ENCODE data around the gene NCAPH2. TPM values are rescaled to one million over a fixed set of nuclear protein-coding genes. Genes with fewer than 3 reads are reported as not detected.

The NCAPH2 gene
- total RNA-seq, 1 donor from 2014 or later: 46.9 TPM

DNA sequence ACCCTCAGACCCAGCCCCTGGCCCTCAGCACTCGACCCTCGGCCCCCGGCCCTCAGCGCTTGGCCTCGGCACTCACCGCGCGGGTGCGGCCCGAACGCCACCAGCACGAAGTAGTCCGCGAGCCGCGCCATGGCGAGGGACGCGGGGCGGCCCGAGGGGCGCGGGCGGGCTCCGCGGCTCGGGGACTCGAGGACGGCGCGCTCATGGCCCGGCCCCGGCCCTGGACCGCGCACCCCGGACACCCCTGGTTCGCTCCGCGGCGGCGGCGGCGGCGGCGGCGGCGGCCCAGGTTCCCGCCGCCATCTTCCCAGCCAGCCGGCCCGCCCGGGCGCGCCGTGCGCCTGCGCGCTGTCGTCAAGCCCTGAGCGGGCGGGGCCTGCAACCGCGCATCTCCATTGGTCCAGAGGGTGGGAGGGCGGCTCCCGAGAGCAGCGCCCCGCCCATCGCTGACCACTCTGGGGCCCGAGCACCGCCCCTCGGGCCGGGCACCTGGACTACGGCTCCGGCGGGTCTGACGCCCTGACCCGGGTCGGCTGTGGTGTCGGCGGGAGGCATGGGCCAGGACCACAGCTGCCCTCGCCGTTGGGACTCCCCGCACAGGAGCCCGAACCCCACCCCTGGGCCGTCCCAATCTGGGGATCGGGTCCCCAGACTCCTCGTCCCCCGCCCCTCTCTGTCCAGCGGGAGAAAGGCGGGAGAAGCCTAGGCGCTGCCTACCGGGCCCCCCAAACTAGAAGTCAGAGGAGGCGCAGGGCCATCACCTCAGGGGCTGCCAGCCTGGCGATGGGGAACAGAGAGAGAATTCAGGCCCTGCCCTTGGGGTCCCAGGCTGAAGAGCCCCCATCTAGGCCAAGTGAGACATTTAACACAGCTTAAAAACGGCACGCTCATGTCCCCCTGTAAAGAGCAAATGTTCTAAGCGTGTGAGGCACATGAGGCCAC, 33.0 kb upstream of the NCAPH2 start, which contains the start of gene SBF1:
SBF1 (minus strand) TSS at position 326 of the 942 bp plus-strand sequence; CDS start at position 131, 195 bp downstream.
- peak; percentile 82 for DNase-seq

DNA sequence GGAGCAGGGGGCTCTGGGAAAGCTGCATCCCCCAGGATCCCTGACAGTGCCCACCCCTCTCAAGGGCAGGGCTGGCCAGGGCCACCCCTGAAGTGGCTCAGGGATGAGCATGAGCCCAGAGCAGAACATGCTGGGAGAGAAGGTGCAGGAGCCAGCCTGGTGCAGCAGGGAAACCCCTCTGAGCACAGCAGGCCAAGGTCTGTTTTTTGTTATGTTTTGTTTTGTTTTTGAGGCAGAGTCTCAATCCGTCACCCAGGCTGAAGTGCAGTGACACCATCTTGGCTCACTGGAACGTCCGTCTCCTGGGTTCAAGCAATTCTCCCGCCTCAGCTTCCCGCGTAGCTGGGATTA, 32.4 kb upstream of the NCAPH2 start:
- no peak for DNase-seq

DNA sequence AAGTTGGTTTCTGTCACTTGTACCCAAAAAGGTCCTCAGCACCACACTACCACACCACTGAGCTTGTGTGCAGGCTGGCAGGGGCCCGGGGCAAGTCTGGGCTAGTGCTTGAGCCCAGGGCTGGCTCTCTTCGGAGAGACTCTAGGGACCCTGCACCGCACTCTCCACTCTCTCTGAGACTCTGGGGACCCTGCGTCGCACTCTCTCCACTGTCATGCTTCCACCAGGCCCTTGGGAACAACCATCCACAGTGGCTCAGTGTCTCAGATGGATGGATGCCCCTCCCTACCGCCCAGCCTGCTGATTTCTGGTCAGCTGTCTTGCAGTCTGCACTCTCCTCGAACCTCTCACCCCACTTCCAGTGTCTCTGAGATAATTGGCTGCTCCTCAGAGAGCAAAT, 31.2 kb upstream of the NCAPH2 start:
- DNase-seq: no peak

DNA sequence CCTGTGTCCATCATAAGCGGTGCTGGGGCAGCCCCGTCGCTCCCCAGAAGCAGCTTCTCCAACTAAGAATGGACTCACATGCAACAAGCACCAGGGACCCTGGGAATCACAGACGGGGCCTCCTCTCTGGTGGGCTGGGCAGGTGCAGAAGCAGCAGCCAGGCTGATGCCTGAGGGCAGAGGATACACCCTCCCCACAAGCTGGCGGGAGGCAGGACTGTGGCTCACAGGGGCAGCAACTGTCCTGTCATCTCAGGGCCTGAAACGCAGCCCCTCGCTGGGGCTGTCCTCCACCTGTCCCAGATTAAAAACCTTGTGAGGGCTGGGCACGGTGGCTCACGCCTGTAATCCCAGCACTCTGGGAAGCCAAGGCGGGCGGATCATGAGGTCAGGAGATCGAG, 30.1 kb upstream of the NCAPH2 start:
- no peak for DNase-seq

DNA sequence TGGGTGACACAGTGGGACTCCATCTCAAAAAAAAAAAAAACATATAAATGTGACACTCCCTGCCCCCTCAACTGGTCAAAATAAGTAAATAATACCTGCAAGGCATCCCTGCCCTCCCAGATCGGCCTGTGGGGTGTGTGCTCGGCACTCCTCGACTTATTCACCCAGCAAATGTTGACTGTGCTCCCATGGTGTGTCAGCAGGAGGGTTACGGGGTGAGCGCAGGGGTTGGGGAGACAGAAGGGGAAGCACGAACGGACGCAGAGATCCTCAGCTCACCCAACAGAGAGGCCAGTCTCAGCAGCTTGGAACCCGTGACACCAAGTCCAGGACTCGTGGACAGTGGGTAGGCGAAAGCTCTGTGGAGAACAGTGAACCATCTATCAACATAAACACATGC, 28.3 kb upstream of the NCAPH2 start:
- DNase-seq: no peak

DNA sequence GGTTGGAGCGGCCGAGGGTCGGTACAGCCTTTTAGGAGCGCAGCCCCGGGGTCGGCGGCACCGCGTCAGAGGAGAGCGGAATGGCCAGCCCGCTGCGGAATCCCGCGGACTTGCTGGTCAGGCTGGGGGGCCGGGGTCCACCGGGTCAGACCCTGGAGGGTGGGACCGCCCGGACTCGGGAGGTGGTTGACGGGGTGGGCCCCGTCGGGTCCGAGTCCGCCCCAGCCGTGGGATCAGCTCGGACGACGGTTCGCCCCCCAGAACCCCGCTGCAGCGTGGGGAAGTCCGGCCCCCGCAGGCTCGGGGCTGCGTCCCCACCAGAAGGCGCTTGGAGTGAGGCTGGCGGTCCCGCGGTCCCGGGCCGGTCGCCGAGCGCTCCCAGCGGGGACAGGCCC, 27.0 kb upstream of the NCAPH2 start:
- DNase-seq: no peak

DNA sequence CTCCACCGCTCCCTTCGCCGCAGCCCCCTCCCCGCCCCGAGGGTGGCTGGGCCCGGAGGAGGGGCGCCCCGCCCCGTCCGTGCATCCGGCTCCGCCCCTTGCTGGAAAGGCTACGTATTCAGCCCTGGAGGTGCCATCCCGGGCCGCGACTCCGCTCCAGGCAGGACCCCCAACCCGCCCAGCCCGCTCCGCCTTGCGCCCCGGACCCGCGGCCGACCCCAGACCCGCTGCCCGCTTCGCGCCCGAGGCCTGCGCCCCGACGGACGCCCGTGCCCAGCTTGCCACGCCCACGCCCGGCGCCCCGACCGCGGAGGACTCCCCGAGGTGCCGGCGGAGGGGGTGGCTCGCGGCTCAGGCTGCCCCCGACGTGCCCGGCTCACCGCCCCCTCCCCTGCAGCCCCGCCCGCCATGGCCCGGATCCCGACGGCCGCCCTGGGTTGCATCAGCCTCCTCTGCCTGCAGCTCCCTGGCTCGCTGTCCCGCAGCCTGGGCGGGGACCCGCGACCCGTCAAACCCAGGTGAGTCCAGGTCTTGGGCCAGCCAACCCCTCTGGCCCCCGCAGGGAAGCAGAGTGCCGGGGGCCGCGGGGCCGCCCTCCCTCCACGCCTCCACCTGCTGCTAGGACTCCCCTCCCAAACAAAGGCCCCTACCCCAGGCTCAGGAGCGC, 26.5 kb upstream of the NCAPH2 start, which contains the start of gene ADM2:
ADM2 (plus strand) TSS at position 104 of the 667 bp plus-strand sequence; CDS start at position 409, 305 bp downstream.
- no peak for DNase-seq

DNA sequence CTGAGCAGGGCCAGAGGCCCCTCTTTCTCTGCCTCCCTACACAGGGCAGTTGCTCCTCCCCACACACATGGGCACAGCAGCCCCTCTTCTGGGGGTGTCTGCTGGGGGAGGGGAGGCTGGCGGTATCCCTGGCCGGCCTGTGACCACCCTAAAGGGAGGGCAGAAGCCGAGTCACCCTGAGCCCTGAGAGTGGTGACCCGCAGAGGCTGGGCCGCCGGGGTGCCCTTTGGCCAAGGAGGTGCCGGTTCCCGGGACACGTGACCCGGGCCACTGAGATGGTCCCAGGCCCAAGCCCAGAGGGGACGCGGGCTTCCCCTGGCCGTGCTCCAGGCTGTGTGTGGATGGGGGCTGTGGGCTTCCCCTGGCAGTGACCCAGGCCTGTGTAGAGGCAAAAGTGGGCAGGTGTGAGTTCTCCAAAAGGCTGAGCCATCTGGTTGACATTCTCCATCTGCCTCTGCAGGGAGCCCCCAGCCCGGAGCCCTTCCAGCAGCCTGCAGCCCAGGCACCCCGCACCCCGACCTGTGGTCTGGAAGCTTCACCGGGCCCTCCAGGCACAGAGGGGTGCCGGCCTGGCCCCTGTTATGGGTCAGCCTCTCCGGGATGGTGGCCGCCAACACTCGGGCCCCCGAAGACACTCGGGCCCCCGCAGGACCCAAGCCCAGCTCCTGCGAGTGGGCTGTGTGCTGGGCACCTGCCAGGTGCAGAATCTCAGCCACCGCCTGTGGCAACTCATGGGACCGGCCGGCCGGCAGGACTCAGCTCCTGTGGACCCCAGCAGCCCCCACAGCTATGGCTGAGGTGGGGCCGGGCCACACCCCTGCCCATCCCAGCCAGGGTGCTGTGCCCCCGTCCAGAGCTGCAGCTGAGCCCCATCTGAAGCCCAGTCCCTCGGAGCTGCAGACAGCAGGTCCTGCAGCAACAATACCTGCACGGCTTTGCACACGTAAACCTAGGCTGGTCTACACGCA, 25.6 kb upstream of the NCAPH2 start:
- no peak for DNase-seq

DNA sequence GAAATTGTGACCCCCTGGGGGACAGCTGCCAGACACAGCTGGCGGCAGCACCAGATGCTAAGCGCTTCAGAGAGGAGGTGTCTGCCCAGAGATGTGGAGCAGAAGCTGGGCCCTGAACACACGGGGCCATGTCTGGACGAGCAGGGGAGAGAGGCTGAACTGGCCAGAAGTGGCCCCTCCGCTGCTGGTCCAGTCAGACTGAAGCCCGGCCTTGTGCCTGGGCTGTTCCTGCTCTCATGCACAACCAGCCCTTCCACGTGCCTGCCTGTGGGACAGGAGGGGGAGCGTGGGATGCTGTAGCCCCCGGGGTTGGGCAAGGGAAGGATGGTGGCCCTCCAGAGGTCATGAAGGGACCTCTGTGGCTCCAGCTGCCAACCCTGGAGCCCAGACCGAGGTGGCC, 24.9 kb upstream of the NCAPH2 start:
- DNase-seq: no peak

DNA sequence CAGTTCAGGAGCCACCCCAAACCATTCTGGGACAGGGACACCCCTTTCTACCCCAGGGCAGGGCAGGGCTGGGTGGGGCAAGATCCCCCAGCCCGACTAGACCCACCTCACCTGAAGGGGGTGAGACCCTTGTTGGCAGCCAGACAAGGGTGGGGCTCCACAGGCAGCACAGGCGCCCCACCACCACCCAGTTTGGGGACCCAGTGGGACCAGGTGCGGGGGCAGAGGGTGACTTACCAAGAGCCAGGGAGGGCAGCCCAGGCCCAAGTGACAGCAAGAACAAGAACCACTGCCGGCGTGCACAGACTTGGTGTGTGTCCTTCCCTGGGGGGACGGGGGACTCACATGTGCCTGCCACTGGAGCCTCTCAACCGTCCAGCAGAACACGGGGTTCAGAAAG, 24.5 kb upstream of the NCAPH2 start:
- no peak for DNase-seq

DNA sequence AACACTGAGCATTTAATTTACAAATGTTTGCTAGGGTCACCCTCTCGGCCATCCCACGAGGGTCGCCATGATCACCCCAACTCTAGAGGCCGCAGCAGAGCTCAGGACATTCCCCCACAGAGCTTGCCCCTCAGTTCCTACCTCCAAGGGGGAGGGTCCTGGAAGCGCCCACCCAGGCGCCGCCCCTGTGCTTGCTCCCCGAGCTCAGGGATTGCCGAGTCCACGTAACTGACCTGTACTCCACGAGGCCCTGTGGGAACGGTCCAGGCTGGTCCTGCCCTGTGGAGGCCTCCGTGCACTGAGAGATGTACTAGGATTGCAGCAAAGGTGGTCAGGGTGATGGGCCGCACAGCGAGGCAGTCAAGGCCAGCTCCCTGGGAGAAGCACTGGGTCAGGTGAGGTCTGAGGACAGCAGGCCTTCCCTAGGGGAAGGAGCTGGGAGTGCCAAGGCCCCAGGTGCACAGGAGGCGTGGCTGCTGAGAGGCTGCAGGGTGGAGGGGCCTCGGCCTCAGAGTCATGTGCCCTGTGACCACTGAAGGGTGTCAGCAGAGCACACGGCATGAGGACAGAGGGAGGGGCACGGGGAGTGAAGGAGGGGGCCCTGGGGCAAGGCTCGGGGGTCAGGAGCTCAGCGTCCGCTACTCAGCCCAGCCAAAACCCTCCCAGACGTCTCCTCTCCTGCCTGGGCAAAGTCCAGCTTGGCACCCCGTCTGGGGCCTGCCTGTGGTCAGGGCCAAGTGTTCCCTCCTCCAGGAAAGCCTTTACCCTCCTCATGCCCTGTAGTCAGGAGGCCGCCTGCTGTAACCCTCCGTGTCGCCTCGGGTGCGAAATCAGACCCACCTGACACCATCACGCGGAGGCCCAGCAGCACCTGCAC, 23.8 kb upstream of the NCAPH2 start:
- DNase-seq: no peak

DNA sequence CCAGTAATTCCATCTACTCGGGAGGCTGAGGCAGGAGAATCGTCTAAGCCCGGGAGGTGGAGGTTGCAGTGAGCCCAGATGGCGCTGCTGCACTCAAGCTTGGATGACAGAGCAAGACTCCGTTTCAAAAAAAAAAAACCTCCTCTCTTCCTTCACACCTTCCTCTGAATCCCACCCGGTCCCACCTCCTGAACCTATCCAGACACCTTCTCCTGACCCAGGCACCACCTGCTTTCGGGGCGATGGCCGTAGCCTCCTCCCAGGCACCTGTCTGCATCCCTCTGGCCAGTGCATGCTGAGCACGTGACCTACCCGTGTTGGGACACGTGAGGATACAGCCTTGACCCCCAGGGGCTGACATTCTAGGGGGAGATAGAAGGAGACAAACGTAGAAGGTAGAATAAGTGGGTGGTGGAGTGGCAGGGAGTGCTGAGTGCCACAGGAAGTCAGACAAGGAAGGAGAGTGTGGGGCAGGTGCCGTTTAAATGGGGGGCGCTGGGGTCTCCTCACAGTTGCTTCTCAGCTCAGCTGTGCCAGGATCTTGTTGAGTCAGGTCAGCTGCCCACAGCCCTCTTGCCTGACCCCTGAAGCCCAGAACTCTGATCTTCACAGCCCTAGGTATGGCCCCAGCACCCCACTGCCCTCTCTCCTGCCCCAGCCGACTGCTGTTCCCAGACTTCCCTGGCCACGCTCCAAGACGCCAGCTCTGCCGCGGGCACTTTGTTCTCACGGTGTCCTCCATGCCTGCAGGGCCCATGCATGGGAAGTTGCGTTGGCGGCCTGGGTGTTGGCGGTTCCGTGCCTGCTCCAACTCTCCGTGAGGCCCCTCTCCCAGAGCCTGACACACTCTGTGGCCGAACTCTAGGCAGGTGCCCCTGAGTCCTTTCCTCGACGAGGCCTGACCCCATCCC, 22.5 kb upstream of the NCAPH2 start:
- DNase-seq: no peak

DNA sequence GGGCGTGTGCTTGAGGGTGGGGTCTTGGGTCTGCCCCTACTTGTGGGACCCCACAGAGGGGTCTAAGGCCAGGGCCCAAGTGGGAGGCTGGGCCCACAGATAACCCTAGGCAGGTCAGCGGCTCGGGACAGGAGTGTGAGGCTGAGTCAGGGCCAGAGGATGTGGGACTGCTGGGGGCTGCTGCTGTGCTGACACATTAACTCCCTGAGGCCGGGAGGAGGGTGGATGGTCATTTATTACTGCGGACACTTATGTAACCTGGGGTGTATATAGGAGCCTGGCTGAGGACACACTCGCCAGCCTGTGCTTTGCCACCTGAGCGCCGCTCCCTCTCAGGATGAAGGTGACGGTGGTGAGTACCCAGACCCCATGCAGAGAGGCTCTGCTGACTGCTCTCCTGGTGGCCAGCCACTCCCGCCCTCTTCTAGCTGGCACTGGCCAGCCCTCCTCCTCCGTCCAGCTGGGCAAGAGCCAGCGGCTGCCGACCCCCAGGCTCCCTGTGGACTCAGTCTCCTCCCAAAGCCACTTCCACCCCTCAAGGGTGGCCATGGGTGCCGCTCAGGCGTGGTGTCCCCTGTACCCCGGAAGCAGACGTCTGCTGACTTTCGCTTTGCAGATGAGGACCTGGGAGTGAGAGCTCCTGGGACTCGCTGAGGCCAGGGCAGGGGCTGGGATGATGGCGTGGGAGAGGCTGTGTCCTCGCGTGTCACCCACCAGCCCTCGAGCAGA, 21.3 kb upstream of the NCAPH2 start, which contains the start of gene MIOX:
MIOX (plus strand) TSS at position 299 of the 729 bp plus-strand sequence; CDS start at position 338, 39 bp downstream.
- no peak for DNase-seq

DNA sequence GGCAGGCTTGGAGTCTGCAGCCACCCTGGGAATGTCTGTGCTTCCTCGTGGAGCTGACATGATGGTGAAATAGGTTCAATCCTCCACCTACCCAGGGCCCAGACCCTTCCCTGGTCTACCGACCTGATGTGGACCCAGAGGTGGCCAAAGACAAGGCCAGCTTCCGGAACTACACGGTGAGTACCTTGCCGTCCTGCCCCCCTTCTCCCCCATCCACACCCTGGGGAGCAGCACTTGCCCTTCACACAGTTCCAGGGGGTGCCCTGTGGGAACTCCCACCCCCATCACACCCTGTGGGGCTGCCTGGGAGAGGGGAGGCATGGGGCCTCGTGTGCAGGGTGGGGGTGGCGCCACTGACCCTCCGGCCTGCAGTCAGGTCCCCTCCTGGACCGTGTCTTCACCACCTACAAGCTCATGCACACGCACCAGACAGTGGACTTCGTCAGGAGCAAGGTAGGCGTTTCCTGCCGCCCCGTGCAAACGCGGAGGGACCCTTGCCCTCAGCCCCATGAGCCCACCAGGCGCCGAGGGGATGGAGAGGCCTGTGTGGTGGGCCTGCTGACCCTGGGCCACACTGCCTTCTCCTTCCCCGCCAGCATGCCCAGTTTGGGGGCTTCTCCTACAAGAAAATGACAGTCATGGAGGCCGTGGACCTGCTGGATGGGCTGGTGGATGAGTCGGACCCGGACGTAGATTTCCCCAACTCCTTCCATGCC, 20.6 kb upstream of the NCAPH2 start:
- DNase-seq: no peak

DNA sequence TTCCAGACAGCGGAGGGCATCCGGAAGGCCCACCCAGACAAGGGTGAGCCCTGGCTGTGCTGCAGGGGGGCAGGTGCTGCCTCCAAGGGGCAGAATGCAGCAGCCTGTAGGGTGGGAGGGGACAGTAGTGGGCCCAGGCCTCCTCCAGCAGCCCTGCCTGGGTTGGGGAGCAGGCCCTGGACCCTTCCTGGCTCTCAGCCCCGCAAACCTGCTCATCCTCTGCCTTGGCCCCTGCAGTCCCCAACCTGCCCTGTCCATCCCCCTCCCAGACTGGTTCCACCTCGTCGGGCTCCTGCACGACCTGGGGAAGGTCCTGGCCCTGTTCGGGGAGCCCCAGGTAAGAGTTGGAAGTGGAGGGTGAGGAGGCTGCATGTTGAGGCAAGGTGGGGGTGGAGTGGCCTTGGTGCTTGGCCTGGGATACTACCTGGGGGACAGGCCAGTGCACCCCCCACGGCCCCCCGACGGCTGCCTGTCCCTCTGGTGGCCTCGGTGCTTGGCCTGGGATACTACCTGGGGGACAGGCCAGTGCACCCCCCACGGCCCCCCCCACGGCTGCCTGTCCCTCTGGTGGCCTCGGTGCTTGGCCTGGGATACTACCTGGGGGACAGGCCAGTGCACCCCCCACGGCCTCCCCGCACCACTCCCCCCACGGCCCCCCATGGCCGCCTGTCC, 19.9 kb upstream of the NCAPH2 start:
- no peak for DNase-seq

DNA sequence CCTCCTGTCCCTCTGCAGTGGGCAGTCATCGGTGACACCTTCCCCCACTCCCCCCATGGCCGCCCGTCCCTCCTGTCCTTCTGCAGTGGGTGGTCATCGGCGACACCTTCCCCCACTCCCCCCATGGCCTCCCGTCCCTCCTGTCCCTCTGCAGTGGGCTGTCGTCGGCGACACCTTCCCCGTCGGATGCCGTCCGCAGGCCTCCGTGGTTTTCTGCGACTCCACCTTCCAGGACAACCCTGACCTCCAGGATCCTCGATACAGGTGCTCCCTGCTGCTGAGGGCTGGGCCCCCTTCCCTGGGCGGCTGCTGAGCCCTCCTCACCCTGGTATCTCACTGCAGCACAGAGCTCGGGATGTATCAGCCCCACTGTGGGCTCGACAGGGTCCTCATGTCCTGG, 19.1 kb upstream of the NCAPH2 start:
- DNase-seq: no peak

DNA sequence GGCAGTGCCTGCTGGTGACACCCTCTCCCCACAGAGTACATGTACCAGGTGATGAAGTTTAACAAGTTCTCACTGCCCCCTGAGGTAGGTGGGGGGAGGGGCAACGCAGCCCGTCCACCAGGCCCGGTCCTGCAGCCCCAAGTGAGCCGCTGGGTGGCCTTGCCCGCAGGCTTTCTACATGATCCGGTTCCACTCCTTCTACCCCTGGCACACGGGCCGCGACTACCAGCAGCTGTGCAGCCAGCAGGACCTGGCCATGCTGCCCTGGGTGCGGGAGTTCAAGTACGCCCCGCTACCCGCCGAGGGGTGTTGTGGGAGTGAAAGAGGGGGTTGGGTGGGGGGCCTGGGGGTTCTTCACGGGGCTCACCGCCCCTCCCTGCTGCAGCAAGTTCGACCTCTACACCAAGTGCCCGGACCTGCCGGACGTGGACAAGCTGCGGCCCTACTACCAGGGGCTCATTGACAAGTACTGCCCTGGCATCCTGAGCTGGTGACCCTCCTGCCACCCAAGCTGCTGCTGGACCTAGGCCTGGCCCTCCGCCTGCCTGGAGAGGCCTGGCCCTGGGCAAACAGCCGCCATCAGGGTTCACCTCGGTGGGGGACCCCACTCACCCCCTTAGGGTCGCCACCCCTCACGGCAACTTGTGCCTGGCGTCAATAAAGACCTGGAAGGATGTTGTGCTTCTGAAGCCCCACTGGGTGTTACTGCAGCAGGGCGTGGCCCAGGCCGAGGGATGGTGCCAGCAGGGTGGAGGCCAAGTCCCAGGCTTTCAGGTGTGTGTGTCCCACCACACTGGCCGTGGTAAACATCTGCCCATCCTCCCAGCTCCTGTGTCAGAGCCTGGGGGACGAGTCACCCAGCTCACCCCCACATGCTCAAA, 18.4 kb upstream of the NCAPH2 start:
- no peak for DNase-seq

Data from occipital lobe (tissue), 2 donors.